Loucy (cell line): ENCODE data around the gene PIAS1.

Experiments used
- EZH2phosphoT487 ChIP-seq: fragments of 200-600 bp; IDR thresholded peaks from 2 replicates; pipeline ENCODE4 v1.6.1; 2018; ENCODE audit warnings: antibody characterized with exemption, mild to moderate bottlenecking, moderate library complexity, borderline replicate concordance
- TF ChIP-seq, protein P1 (sequence below): fragments of 200-600 bp; sonication (generic); conservative IDR thresholded peaks from 2 replicates; pipeline ENCODE4 v1.5.1; 2014; ENCODE audit warnings: mild to moderate bottlenecking, antibody characterized with exemption, low read length

DNA sequence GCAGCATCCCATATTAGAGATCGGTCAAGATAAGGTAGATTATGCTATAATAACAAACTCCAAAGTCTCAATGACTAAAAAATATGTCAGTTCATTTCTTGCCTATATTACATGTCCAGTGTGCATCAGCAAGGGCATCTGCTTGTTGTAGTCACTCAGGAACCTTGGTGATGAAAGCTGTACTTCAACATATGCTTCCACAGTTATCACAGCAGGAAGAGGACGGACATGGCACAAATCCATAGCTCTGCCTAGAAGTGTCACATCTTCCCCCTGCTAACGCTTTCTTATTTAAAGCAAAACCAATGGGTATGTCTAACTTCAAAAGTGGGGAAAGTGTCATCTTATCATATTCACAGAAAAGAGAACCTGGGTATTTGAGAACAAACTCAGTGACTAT, 20.0 kb upstream of the PIAS1 start:
- TF ChIP-seq, protein P1, sequence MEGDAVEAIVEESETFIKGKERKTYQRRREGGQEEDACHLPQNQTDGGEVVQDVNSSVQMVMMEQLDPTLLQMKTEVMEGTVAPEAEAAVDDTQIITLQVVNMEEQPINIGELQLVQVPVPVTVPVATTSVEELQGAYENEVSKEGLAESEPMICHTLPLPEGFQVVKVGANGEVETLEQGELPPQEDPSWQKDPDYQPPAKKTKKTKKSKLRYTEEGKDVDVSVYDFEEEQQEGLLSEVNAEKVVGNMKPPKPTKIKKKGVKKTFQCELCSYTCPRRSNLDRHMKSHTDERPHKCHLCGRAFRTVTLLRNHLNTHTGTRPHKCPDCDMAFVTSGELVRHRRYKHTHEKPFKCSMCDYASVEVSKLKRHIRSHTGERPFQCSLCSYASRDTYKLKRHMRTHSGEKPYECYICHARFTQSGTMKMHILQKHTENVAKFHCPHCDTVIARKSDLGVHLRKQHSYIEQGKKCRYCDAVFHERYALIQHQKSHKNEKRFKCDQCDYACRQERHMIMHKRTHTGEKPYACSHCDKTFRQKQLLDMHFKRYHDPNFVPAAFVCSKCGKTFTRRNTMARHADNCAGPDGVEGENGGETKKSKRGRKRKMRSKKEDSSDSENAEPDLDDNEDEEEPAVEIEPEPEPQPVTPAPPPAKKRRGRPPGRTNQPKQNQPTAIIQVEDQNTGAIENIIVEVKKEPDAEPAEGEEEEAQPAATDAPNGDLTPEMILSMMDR, result no peak
- no peak for TF ChIP-seq EZH2phosphoT487
